ENCODE measurements around the gene PEX5L.
A peak's percentile ranks its signal among the peaks of the same experiment; 100 is the strongest.

Gene PEX5L

GRCh38 chr3:180004542-180004941 is 32.2 kb downstream of the PEX5L start:
- DNase-seq: no peak

- no peak for DNase-seq
Measured at GRCh38 chr3:180002006-180002405, 34.7 kb downstream of the PEX5L start.

- DNase-seq: no peak
Measured at GRCh38 chr3:180000500-180000899, 36.2 kb downstream of the PEX5L start.

- no peak for DNase-seq
Measured at GRCh38 chr3:179995406-179995805, 41.3 kb downstream of the PEX5L start.

- DNase-seq: no peak
Measured at GRCh38 chr3:179991883-179992282, 44.9 kb downstream of the PEX5L start.

- DNase-seq: no peak
Measured at GRCh38 chr3:179991104-179991503, 45.6 kb downstream of the PEX5L start.

GRCh38 chr3:179981646-179982045 is 55.1 kb downstream of the PEX5L start:
- no peak for DNase-seq

GRCh38 chr3:179977356-179977755 is 59.4 kb downstream of the PEX5L start:
- no peak for DNase-seq

GRCh38 chr3:179973931-179974361 is 62.8 kb downstream of the PEX5L start:
- no peak for DNase-seq

- DNase-seq: no peak
Measured at GRCh38 chr3:179972881-179973423, 63.8 kb downstream of the PEX5L start.

- no peak for DNase-seq
Measured at GRCh38 chr3:179971280-179971679, 65.5 kb downstream of the PEX5L start.

GRCh38 chr3:179970746-179971145 is 66.0 kb downstream of the PEX5L start:
- DNase-seq: no peak

- DNase-seq: no peak
Measured at GRCh38 chr3:179969525-179969924, 67.2 kb downstream of the PEX5L start.

GRCh38 chr3:179967622-179968021 is 69.1 kb downstream of the PEX5L start:
- DNase-seq: no peak

GRCh38 chr3:179964890-179965289 is 71.8 kb downstream of the PEX5L start:
- DNase-seq: no peak

- no peak for DNase-seq
Measured at GRCh38 chr3:179962629-179963387, 73.9 kb downstream of the PEX5L start.

GRCh38 chr3:179961703-179962078 is 75.0 kb downstream of the PEX5L start:
- DNase-seq: no peak

GRCh38 chr3:179961071-179961702 is 75.5 kb downstream of the PEX5L start:
- DNase-seq: no peak

GRCh38 chr3:179958759-179959158 is 78.0 kb downstream of the PEX5L start:
- no peak for DNase-seq

GRCh38 chr3:179958143-179958542 is 78.6 kb downstream of the PEX5L start:
- DNase-seq: no peak

GRCh38 chr3:179957264-179957845 is 79.4 kb downstream of the PEX5L start:
- DNase-seq: no peak

GRCh38 chr3:179956416-179956830 is 80.3 kb downstream of the PEX5L start:
- DNase-seq: peak in 1 of 2 donors; percentile 16

- no peak for DNase-seq
Measured at GRCh38 chr3:179955809-179956208, 80.9 kb downstream of the PEX5L start.

- DNase-seq: no peak
Measured at GRCh38 chr3:179955286-179955685, 81.5 kb downstream of the PEX5L start.
